Osteocyte (in vitro differentiated cells): Measurements from ENCODE around the gene OR2V2. TPM values are rescaled to one million over a fixed set of nuclear protein-coding genes. Genes with fewer than 3 reads are reported as not detected.

Experiments
- DNase-seq: peaks from one replicate; pipeline ENCODE4 v3.0.0; 2021; ENCODE audit warnings: mixed read lengths; ENCODE audit not compliant: unreplicated experiment; ENCODE audit errors: extremely low spot score
- H3K27ac Mint-ChIP-seq: one replicate; pipeline ENCODE4 v1.8.0; 2021; ENCODE audit warnings: mild to moderate bottlenecking, mixed read lengths; ENCODE audit not compliant: unreplicated experiment
- H3K27me3 Mint-ChIP-seq: one replicate; pipeline ENCODE4 v1.8.0; 2021; ENCODE audit warnings: mixed read lengths; ENCODE audit not compliant: unreplicated experiment
- H3K36me3 Mint-ChIP-seq: one replicate; pipeline ENCODE4 v1.8.0; 2021; ENCODE audit warnings: mixed read lengths; ENCODE audit not compliant: unreplicated experiment
- H3K4me1 Mint-ChIP-seq: one replicate; pipeline ENCODE4 v1.8.0; 2021; ENCODE audit warnings: mixed read lengths; ENCODE audit not compliant: unreplicated experiment
- H3K4me3 Mint-ChIP-seq: one replicate; pipeline ENCODE4 v1.8.0; 2021; ENCODE audit warnings: mild to moderate bottlenecking, moderate library complexity, mixed read lengths; ENCODE audit not compliant: unreplicated experiment
- H3K9me3 Mint-ChIP-seq: one replicate; pipeline ENCODE4 v1.8.0; 2021; ENCODE audit warnings: mixed read lengths; ENCODE audit not compliant: unreplicated experiment
- total RNA-seq: library from RNA; stranded (reverse); gene quantifications from 2 replicates; pipeline ENCODE4 v1.2.1, GENCODE V29; 2021
- TF ChIP-seq, protein P1 (sequence below): fragments of 200-600 bp; sonication (generic); IDR thresholded peaks from 2 replicates; pipeline ENCODE4 v1.5.0; 2021; ENCODE audit warnings: antibody characterized with exemption, mild to moderate bottlenecking, moderate library complexity

The OR2V2 gene
- total RNA-seq, 1 donor from 2014 or later: not detected

DNA sequence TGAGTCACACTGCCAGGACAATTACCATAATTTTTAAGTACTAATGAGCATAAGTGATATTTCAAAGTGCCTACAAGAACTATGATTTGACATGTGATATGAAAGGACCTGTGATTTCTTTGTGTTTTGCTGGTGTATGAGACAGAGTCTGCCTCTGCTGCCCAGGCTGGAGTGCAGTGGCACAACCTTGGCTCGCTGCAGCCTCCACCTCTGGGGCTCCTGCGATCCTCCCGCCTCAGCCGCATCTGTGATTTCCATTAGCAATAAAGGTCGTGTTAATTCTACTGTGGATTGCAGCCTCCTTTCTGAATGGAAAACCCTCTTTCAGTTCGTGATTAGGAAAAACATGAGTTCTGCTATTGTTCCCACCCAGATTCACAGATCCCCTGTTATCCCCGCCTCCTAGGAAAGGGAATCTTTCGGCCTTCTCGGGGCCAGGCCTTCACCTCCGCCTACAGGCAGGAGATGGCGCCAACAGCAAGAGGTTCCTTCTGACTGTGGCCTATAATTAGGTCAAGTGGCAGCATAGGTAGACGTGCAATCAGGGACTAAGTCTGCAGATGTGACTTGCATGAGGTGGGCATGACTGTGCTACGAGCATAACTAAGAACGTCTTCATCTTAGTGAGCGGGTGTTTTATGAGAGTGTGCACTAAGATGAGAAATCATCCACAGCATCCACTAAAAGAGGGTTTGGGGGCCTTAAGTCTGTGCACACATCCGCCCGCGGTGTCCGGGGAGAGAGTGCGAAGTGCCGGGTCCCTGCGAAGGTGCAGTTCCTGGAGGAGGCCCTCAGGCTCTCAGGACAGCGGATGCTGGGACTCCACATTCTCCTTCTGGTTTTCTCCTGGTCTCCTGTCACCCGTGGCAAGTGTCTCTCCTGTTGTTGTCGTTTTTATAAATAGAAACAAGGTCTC lies 34.5 kb downstream of the OR2V2 start:
- Mint-ChIP-seq H3K4me3 (no peak overlapping the region), H3K27ac (no peak overlapping the region)
- TF ChIP-seq, protein P1, sequence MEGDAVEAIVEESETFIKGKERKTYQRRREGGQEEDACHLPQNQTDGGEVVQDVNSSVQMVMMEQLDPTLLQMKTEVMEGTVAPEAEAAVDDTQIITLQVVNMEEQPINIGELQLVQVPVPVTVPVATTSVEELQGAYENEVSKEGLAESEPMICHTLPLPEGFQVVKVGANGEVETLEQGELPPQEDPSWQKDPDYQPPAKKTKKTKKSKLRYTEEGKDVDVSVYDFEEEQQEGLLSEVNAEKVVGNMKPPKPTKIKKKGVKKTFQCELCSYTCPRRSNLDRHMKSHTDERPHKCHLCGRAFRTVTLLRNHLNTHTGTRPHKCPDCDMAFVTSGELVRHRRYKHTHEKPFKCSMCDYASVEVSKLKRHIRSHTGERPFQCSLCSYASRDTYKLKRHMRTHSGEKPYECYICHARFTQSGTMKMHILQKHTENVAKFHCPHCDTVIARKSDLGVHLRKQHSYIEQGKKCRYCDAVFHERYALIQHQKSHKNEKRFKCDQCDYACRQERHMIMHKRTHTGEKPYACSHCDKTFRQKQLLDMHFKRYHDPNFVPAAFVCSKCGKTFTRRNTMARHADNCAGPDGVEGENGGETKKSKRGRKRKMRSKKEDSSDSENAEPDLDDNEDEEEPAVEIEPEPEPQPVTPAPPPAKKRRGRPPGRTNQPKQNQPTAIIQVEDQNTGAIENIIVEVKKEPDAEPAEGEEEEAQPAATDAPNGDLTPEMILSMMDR: peak; percentile 71

DNA sequence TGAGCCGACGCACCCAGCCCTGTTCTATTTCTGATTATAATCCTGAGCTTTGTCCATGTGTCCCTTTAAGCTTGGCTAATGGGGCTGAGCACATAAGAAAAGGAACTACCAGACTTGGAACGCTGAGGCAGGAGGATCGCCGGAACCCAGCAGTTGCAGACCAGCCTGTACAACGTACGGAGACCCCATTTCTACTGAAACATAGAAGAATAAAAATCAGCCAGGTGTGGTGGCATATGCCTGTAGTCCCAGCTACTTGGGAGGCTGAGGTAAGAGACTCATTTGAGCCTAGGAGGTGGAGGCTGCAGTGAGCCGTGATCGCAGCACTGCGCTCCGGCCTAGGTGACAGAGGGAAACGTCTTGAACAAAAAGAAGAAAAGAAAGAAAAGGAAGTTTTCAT lies 35.3 kb downstream of the OR2V2 start:
- Mint-ChIP-seq H3K4me3 (no peak overlapping the region), H3K9me3 (no peaks in the 10 kb centered on the region), H3K27ac (no peak overlapping the region), H3K4me1 (peaks cover 12% of the 10 kb centered on the region), H3K27me3 (no peaks in the 10 kb centered on the region), H3K36me3 (no peaks in the 10 kb centered on the region)
- DNase-seq: no peak
- TF ChIP-seq, protein P1: no peak

More for the DNA sequence above, 34.5 kb downstream of the OR2V2 start:
- Mint-ChIP-seq H3K27me3 (peaks cover 3% of the 10 kb centered on the region), H3K36me3 (no peaks in the 10 kb centered on the region), H3K9me3 (no peaks in the 10 kb centered on the region), H3K4me1 (peaks cover 9% of the 10 kb centered on the region)
- DNase-seq: no peak

DNA sequence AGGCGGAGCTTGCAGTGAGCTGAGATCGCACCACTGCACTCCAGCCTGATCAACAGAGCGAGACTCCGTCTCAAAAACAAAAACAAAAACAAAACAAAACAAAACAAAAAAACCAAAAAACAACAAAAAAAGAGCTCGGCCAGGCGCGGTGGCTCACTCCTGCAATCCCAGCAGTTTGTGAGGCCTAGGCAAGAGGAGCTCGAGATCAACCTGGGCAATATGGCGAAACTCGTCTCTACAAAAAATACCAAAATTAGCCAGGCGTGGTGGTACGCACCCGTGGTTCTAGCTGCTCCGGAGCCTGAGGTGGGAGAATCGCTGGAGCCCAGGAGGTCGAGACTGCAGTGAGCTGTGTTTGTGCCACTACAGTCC lies 37.4 kb downstream of the OR2V2 start:
- peaks cover 19% of the 10 kb centered on the region for H3K4me1 Mint-ChIP-seq
- DNase-seq: no peak
- no peaks in the 10 kb centered on the region for H3K9me3 Mint-ChIP-seq
- no peaks in the 10 kb centered on the region for H3K27me3 Mint-ChIP-seq
- H3K4me3 Mint-ChIP-seq: peak overlapping the region; percentile 86
- peak overlapping the region; percentile 99 for H3K27ac Mint-ChIP-seq
- TF ChIP-seq, protein P1: no peak
- H3K36me3 Mint-ChIP-seq: no peaks in the 10 kb centered on the region

DNA sequence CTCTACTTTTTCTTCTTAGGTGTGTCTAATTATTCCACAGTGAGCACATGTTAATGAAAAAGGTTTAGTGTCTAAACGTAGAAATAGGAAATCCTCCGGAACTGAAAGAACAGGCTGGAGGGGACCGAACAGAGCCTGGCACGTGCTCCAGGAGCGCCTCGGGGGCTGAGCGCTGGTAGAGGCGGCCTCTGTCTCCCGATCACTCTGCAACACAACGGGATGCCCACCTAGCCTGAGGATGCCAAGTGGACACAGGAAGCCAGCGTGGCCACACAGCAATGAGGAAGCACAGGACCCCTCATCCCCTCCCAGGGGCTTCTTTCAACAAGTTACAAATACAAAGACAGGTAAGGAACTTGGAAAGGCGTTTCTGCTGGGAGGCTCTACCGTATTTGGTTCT lies 38.2 kb downstream of the OR2V2 start:
- Mint-ChIP-seq H3K36me3 (no peaks in the 10 kb centered on the region), H3K4me3 (peak overlapping the region; percentile 10), H3K4me1 (peaks cover 20% of the 10 kb centered on the region), H3K27me3 (no peaks in the 10 kb centered on the region), H3K27ac (no peak overlapping the region), H3K9me3 (no peaks in the 10 kb centered on the region)
- no peak for DNase-seq
- TF ChIP-seq, protein P1: no peak

DNA sequence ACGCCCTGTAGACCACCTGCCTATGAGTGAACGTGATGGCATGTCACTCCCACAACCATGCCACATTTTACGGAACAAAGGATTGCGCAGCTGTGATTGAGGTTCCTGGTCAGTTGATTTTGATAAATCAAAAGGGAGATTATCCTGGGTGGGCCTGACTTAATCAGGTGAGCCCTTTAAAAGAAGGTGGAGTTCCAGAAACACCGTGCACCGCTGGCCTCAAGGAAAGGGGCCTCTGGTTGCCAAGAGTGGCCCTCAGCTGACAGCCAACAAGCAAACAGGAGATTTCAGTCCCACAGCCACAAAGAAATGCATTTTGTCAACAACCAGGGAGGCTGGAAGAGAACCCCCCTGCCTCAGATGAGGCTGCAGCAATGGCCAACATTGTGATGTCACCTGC lies 38.6 kb downstream of the OR2V2 start:
- peaks cover 20% of the 10 kb centered on the region for H3K4me1 Mint-ChIP-seq
- H3K36me3 Mint-ChIP-seq: no peaks in the 10 kb centered on the region
- H3K27me3 Mint-ChIP-seq: no peaks in the 10 kb centered on the region
- no peak overlapping the region for H3K27ac Mint-ChIP-seq
- no peaks in the 10 kb centered on the region for H3K9me3 Mint-ChIP-seq
- no peak overlapping the region for H3K4me3 Mint-ChIP-seq
- TF ChIP-seq, protein P1: no peak
- DNase-seq: no peak
